Spleen (tissue), 7 donors: ENCODE data around the gene MT1G.

Experiments
- CTCF ChIP-seq, 11 experiments: fragments of 200-600 bp in 7 of 11; fragments of 450-650 bp in 4 of 11; sonication (generic) in 4 of 11; IDR thresholded peaks in 8 of 11; conservative IDR thresholded peaks in 3 of 11; 1 replicate in 7 of 11; 2 replicates in 4 of 11; pipeline versions ENCODE4 v1.4.0 to v1.8.0; 2016 to 2021; ENCODE audit warnings: antibody characterized with exemption in 11 of 11, inconsistent platforms in 4 of 11, mild to moderate bottlenecking in 1 of 11
- POLR2A ChIP-seq, 3 donors: fragments of 450-650 bp; IDR thresholded peaks; one replicate each; pipeline ENCODE4 v1.5.1; 2017; ENCODE audit warnings: antibody characterized with exemption in 3 of 3, mild to moderate bottlenecking in 1 of 3
- POLR2AphosphoS5 ChIP-seq, 3 donors: sonication (generic); formaldehyde crosslinking; IDR thresholded peaks; one replicate each; pipeline ENCODE4 v1.5.1; 2017; ENCODE audit warnings: antibody characterized with exemption in 3 of 3
- donor health status: DM: no; HTN: no; CAD: no; lungs with moderate emphysema.
- donor health status: DM: no; HTN: no; CAD: no.
- donor health status: DM: no; HTN: no; CAD: no.

GRCh38 chr16:56684256-56684925 lies 16.5 kb upstream of the MT1G start:
- TF ChIP-seq CTCF (IDR thresholded peaks at IDR 0.05 in 8 of 11, conservative IDR thresholded peaks at IDR 0.05 in 3 of 11), result no peak
- no peak for TF ChIP-seq POLR2A (IDR thresholded peaks at IDR 0.05)
- no peak for TF ChIP-seq POLR2AphosphoS5 (IDR thresholded peaks at IDR 0.05)
